Lung microvascular endothelial cell (primary cell): Measurements from ENCODE around the gene TECTA. TPM values are rescaled to one million over a fixed set of nuclear protein-coding genes. Genes with fewer than 3 reads are reported as not detected.
"Not testable (repeated sequence)": the region's sequence is repeated elsewhere in the genome, so short reads cannot be mapped to it uniquely, and the experiment has no call there.

Experiments used
- DNase-seq, 2 donors: peaks; one replicate each; pipeline versions ENCODE4 v3.0.0 to v3.0.0-alpha.2; 2010; ENCODE audit warnings: low read depth in 2 of 2
- total RNA-seq: library from RNA; depleted of rRNA; stranded (reverse); fragments of >200 nt; gene quantifications from 2 replicates; pipeline ENCODE4 v1.2.1, GENCODE V29; 2014

Gene TECTA
- total RNA-seq, 1 donor from 2014 or later: 0.20 TPM

DNA sequence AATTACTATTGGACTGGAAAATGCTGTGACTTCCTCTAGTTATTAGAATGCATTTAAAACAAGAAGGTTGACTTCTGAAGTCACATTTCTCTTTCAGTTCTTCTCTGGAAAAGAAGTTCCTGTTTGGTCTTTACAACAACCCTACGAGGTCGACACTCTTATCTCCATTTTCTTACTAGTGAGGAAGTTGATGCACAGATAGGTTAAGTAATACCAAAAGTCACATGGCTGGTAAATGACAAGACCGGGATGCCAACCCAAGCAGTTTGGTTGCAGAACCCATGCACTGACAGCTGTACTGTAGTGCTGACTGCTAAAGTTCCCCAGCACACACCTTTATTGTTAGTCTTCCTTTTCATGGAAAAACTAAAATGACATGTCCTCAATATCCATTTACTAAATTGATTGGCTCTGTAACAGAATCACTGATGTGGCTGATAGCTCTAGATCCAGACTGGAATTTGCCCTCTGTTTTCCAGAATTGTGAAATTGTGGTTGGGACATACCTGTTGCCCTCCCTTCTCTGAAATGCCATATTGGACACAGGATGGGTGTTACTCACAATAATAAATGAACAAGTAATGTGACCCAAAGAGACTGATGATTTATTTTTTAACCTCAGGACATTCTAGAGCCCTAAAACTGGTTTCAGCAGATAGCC, 9.4 kb upstream of the TECTA start:
- no peak for DNase-seq

DNA sequence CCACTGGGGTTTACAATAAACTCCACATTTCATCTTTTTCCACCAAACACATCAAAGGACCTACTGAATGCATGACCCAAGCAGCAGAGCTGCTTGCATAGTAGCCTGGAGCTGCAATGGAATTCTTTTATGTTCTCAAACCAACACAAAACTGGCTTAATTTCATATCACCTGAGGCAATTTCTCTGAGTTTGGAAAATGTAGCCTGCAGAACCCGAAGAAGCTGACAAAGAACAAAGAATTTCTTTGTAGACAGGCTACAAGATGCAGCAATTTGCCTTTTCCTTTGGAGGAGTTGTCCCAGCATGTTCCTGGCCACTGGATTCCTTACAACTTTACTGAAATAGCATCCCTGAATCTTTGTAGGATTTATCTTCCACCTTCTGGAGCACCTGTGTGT, 5.5 kb upstream of the TECTA start:
- no peak for DNase-seq

DNA sequence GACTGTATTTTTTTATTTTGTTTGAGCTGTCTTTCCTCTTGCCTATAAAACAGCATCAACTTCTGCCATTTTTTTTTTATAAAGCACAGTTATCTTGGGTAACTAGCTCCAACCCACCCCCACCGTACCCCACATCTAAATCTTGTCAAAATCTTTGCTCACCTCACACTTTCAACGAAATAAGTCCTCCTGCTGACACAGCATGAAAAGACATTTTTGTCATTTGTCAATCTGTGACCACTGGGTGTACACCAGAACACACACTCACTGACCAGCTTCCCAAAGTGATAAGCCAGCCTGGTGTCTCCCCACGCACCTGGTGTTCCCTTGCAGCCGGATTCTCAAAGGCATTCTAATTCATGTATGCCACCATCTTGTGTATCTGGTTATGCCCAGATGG, 1.7 kb upstream of the TECTA start:
- DNase-seq: no peak

DNA sequence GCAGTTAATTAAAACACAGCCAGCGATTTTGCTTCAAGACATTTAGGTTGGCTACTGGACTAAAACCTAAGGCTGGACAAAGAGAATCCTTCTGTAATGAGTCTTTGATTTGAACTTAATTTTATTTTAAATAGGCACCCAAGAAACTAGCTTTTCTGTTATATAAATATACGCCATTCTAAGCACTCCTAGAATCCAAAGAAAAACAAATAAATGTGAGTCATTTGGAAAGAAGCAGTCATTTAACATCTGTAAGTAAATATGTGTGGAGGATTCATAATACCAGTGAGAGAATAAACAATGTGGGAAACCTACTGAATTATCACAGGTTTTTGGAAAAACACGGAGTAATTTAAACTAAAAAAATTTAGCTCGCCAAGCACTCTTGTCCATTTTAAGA, 1.2 kb upstream of the TECTA start:
- DNase-seq: no peak

DNA sequence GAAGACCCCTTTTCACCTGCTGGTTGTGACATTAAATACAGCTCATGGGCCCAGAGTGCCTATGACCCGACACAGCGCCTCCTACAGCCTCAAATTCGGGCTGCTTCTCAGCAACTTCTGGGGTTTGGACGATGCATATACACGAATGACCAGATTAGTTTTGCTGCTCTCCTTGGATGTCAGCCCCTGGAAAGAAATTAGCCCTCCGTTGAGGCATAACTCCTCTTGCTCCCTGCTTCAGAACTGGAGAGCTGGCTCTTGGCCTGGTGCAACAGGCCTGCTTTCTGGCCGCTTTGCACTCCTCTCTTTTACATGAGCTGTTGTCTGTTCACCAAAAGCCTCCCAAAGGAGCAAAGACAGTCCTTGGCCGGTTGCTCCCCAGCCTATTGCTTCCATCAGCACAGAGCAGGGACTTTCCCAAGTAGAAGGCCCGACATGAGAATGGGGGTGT, 3.3 kb downstream of the TECTA start:
- DNase-seq: no peak

DNA sequence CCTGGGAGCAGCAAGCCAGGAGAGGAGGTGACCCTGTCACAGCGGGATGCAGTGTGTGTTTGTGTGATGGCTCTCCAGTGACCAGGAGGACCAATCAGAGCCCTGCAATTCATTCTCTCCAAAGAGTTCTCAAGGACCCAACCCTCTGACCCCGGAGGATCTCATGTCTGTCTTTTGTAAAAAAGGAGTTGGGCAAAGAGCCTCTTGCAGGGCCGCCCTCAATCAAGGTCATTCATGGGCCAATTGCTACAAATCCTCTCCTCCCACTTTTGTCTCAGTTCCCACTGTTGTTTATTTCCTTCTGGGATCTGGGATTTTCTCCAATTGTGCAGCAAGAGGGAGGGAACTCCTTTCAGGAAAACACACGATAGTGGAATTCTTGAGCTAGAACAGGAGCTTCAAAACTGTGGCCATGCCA, 4.0 kb downstream of the TECTA start:
- DNase-seq: no peak

DNA sequence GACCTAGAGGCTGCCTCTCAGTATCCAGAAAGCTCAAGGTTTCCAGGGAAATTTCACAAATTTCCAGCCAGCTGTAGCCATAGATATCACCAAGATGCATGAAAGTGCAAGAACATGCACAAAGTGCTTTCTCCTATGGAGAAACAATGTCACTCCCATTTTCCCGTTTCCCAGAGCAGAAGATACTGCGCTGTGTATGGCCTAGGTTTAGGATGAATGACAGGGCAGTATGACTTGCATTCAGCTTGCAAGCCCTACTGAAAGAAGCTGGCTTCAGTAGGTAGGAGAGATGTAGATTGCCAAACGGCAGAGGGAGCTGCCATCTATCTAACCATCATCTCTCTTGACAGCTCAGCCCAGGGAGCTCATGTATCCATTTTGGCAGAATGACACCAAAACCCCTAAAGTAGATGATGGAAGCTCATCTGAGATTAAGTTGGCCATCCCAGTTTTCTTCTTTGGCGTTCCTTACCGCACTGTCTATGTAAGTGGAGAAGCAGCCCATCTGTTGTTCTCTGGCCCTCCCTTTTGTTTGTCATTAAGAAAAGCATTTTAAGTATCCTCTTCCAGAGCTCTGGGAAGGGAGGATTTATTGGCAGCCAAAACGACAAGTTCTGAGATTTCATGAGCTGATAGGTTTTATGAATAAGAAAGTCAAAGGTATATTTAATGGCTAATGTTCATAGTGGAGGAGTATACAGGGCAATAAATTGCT, 4.6 kb downstream of the TECTA start:
- no peak for DNase-seq

DNA sequence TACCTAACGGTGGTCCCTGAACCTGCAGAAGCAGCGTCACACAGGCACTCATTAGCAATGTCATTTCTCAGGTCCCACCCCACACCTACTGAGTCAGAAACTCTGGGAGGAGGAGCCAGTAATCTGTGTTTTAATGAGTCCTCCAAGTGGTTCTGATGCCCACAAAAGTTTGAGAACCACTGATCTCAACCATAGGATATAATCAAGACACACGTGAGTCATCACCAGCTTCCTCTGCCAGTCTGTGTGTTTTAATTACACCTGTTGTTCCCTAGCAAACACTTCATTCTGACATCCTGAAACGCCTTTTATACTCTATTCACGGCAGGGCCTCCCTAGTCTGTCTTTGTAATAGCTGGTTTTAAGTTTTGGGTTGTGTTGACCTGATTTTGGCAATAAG, 5.8 kb downstream of the TECTA start:
- no peak for DNase-seq

DNA sequence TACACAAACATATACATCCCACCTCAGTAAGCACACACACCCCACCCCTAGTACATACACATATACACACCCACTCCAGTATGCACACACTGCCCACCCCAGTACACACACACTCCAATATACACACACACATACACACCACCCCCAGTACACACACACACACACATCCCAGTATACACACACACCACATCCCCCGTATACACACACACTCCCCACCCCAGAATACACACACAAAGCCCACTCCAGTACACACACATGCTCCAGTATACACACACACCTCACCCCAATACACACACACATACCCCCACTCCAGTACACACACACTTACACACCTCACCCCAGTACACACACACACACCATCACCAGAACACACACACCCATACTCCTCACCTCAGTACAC, 7.4 kb downstream of the TECTA start:
- no peak for DNase-seq

DNA sequence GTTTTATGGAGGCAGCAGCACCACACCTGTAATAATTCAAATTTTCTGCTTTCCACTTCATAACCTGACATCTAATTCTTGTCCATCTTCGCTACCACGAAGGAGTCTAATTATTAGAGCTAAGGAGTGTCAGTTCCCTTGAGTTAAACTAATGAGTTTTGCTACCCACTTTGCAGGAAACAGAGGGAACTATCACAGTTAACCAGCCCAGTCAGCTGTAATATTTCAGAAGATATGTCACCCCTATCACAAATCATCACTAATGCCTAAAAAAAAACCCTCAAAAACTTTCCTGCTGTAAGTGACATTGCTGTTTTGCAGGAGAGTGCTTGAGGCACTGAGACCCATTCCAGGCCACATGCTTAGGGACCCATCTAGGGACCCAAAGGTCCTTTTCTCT, 8.4 kb downstream of the TECTA start:
- DNase-seq: no peak

DNA sequence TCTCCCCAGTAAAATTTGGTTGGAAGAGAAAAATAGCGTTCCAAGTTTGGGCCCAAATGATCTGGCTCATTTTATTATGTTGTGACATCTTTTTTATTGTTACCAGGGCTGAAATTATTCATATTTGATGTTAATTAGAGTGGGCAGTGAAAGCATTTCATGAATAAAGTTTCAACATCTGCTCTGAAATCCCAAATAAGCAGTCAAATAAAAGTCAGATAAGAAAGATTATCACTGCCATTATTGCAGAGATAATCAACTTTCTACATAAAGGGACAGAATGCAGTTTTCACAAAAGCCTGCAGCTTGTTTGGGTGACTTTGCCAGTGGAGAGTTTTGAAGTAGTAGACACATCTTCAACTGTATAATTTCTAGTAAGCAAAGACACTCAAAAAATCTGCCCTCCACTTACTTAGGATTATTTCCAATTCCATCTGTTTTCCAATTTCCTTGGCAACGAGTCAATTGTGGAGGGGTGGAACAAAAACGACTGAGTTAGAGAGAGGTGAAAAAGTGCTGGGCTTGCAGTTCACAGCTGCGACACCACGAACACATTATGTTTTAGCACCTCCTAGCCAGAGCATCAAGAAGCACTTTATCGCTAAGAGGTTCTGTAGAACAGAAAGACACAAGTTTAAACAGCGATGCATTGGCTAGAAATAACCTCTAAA, 9.0 kb downstream of the TECTA start:
- DNase-seq: no peak

DNA sequence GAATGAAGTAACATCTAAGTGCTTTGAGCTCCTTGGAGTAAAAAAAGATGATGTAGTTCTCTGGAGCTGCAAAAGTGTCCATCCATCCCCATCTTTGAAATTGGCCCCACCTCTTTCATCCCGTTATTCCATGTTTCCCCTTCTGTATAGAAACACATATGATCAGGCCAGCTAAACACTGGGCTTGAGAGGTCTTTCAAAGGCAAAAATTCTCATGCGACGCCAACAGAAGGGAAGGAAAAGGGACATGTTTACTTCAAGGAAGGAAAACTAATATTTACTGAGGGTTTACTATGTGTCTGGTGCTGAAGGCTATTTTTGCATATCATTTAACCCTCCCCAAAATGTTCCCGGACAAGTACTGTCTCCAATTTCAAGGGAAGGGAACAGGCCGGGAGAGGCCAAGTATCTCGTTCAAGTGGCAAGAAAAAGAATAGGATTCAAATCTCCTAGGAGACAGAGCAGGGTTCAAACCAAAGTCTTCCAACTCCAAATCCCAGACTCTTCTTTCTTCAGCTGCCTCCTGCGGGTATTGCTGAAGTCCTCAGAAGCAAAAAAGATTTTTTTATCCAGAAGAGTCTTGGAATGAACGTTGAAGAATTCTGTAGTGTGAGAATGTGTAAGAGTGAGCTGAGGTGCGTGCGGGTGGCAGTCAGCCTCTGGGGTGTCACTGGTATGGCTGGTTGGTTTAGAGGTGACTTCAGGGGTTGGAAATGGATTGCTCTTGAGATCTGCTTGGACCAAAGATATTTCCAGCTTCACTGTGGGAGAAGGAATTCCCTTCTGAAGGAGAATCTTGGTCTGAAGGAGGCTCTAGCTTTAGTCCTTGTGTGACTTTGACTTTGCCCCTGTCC, 10.1 kb downstream of the TECTA start:
- DNase-seq: no peak

DNA sequence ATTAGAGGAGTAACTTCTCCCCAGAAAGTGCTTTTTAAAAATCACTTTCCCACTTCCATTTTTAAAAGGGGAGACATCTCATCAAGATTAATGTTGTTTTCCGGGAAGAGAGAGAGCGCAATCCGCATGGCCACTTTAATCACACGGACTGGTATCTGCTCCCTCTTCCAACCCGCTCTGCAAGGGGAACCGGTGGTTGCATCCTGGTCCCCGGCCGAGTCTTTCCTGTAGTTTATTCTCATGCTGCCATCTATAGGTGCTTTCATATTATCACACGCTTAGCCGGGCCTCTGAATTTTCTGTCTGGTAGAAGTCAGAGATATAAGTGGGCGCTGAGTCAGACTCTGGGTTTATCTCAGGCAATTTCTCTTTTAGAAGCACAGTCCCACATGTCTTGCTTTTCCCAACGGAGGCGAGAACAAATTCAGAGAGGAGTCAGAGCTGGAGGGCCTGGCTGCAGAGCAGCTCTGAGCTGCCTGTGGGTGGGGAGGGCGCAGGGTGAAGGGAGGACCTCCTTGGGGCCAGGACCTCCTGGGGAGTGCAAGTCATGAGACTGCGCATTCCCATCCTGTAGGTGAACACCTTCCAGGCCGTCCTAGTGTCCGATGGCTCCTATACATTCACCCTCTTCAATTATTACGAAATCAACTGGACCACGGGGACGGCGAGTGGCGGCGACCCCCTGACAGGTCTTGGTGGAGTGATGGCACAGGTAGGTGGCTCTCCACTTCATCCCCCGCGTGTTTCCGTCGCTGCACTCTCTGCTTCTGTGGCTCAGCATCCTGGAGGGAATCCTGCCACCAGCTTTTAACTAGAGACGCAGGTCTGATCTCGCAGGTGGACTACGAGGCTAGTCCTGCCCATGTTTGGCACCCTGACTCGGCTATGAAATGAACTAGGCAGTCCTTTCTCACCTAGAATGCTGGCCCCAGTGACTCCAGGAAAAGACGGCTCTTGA, 11.7 kb downstream of the TECTA start:
- DNase-seq: peak; percentile 64 to 71

DNA sequence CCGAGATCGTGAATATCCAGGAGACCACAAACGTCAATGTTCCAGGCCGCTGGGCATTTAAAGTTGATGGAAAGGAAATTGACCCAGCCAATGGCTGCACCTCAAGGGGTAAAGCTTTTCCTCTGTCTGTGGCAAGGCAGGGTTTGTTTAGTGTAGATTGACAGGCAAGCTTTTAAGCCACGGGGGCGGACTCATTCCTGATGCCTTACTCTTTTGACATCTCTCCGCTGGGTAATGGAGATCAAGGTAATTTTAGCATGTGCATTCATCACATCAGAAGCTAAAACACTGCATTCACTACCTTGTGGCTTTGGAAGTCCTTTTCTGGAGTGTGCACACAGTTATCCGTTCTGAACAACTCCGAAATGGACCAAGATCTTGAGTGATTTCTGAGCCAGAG, 12.6 kb downstream of the TECTA start:
- no peak for DNase-seq

DNA sequence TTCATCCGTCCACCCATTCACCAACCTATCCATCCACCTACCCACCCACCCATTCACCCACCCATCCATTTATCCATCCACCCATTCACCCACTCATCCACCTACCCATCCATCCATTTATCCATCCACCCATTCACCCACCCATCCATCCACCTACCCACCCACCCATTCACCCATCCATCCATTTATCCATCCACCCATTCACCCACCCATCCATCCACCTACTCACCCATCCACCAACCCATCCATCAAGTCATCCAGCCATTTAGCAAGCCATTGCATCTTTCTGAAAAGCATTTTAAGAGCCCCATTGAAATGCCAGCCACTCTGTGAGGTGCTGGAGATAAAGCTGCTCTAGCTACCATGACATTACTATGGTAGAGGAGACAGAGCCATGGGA, 14.0 kb downstream of the TECTA start:
- not testable (repeated sequence) for DNase-seq

DNA sequence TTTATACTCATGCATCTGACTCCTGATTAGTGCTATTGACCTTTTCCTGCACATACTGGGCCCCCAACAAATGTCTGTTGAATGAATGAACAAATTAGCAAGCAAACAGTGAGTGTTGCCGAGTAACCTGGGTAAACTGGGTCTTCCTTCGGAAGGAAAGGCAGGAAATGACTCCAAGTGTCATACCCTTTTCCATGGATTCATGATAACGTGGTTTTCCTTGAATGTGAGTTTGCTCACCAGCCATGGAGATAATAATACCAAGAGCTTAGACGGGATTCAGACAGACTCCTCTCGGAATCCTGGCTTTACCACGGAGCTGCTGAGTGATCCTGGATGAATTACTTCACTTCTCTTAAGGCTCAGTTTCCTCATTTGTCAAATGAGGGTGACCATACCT, 16.7 kb downstream of the TECTA start:
- DNase-seq: peak; percentile 81 to 85

DNA sequence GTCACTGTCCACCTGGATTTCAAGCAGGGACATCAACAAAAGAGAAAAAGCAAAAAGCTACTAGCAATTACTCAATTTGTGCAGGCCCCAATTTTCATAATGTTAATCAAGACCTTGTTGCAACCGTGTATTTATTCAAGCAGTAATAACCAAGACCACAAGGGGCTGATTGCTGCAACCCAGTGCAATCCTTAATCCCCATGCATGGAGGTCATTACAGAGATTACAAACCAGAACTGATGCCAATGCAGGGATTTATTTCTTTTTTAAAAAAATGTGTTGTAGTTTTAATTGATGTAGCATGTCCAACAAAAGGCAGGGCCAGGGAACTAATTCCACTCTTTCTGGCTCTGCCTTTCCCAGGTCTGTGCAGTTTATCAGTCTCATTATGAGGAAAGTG, 18.4 kb downstream of the TECTA start:
- DNase-seq: no peak

DNA sequence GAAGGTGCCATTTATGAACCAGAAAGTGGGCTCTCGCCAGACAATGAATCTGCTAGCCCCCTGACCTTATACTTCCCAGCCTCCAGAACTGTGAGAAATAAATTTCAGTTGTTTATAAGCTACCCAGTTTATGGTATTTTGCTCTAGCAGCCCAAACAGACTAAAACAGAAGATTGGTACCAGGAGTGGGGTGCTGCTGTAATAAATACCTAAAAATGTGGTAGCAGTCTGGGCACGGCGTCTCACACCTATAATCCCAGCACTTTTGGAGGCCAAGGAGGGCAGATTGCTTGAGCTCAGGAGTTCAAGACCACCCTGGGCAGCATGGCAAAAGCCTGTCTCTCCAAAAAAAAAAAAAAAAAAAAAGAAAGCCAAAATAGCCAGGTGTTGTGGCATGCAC, 21.3 kb downstream of the TECTA start:
- DNase-seq: no peak

DNA sequence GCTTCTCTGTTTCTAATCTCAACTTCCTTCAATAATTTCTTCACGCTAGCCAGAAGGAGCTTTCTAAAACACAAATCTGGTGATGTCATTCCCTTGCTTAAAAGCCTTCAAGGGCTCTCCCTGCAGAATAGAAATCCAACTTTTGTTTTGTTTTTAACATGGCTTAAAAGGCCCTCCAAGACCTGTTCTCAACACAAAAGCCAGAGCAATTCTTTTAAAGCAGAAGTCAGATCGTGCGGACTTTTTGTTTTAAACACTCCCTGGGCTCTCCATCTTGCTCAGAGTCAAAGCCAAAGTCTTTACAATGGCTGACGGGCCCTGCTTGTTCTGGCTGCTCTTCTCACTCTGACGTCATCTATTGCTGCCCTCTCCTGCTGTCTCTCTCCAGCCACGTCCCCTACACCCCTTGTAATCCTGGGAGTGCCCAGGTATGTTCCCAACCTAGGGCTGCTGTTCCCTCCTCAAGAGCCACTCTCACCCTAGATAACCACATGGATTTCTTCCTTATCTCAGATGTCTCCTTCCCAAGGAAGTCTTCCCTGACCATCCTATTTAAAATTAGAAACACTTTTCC, 22.5 kb downstream of the TECTA start:
- no peak for DNase-seq

DNA sequence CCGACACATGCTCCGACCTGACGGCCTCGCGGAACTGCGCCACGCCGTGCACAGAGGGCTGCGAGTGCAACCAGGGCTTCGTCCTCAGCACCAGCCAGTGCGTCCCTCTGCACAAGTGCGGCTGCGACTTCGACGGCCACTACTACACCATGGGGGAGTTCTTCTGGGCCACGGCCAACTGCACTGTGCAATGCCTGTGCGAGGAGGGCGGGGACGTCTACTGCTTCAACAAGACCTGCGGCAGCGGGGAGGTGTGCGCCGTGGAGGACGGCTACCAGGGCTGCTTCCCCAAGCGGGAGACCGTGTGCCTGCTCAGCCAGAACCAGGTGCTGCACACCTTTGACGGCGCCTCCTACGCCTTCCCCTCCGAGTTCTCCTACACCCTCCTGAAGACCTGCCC, 26.8 kb downstream of the TECTA start:
- no peak for DNase-seq
